HG02885 (cell line): Measurements from ENCODE around the gene STARD13.
"Not testable (repeated sequence)": the region's sequence is repeated elsewhere in the genome, so short reads cannot be mapped to it uniquely, and the experiment has no call there.

Experiments
- ATAC-seq: cut with Tn5 transposase; IDR thresholded peaks from one replicate; pipeline ENCODE4 v1.9.1; 2021; ENCODE audit warnings: mild to moderate bottlenecking; ENCODE audit not compliant: unreplicated experiment, poor library complexity

STARD13 gene

GRCh38 chr13:33260168-33261098, 25.1 kb downstream of the STARD13 start:
- ATAC-seq = no peak

GRCh38 chr13:33259296-33259695, 26.3 kb downstream of the STARD13 start:
- no peak for ATAC-seq

GRCh38 chr13:33258808-33259193, 26.8 kb downstream of the STARD13 start:
- ATAC-seq = no peak

GRCh38 chr13:33257841-33258807, 27.4 kb downstream of the STARD13 start:
- no peak for ATAC-seq

GRCh38 chr13:33256148-33256840, 29.3 kb downstream of the STARD13 start:
- no peak for ATAC-seq

- ATAC-seq = no peak
Observed at GRCh38 chr13:33252135-33252534, 33.4 kb downstream of the STARD13 start.

GRCh38 chr13:33251131-33251661, 34.4 kb downstream of the STARD13 start:
- peak; percentile 87 for ATAC-seq

GRCh38 chr13:33250609-33251008, 34.9 kb downstream of the STARD13 start:
- ATAC-seq = no peak

GRCh38 chr13:33249894-33250293, 35.7 kb downstream of the STARD13 start:
- ATAC-seq = no peak

- ATAC-seq = no peak
Observed at GRCh38 chr13:33249066-33249465, 36.5 kb downstream of the STARD13 start.

GRCh38 chr13:33245505-33246158, 39.9 kb downstream of the STARD13 start:
- ATAC-seq = no peak

- no peak for ATAC-seq
Observed at GRCh38 chr13:33244907-33245287, 40.7 kb downstream of the STARD13 start.

- no peak for ATAC-seq
Observed at GRCh38 chr13:33244210-33244906, 41.2 kb downstream of the STARD13 start.

GRCh38 chr13:33242984-33243617, 42.5 kb downstream of the STARD13 start:
- ATAC-seq = no peak

- not testable (repeated sequence) for ATAC-seq
Observed at GRCh38 chr13:33242372-33242771, 43.2 kb downstream of the STARD13 start.

- no peak for ATAC-seq
Observed at GRCh38 chr13:33236021-33236420, 49.5 kb downstream of the STARD13 start.

- ATAC-seq = no peak
Observed at GRCh38 chr13:33235564-33235963, 50.0 kb downstream of the STARD13 start.

GRCh38 chr13:33235078-33235477, 50.5 kb downstream of the STARD13 start:
- no peak for ATAC-seq

- ATAC-seq = no peak
Observed at GRCh38 chr13:33233547-33233946, 52.0 kb downstream of the STARD13 start.
